Astrocyte of the cerebellum (primary cell): Measurements from ENCODE around the gene CCDC182.

Source experiments
- DNase-seq: peaks from one replicate; pipeline ENCODE4 v3.0.0-alpha.2; 2011; ENCODE audit warnings: low read depth
- H3K4me3 ChIP-seq: 2 replicates; pipeline ENCODE4 v1.5.1; 2011; ENCODE audit warnings: mild to moderate bottlenecking, low read depth, low read length, moderate library complexity
- in situ Hi-C: cut with HindIII; loops from 2 replicates; pipeline ENCODE4 v1.10.0; 2017; ENCODE audit warnings: low sequenced_read_pairs
- TF ChIP-seq, protein P1 (sequence below): IDR thresholded peaks from 2 replicates; pipeline ENCODE4 v1.5.1; 2012; ENCODE audit warnings: low read length, low read depth, moderate library complexity, mild to moderate bottlenecking; ENCODE audit errors: missing control alignments

The CCDC182 gene

DNA sequence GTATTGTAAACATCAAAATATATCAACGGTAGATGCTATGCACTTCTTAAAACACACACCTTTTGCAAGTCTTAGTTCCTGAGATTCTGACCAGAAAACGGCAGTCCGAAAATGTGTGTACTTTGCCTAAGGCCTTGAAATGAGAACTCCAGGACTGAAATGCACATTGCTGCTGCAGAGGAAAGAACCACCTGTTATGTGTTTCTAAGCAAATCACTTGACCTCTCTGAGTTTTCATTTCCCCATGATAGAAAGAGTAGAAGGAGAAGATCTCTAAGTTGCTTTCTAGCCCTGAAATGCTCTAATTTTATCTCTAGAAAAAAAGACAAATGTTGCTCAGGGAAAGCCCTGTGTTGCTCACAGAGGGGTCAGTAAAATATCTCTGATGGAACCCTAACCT lies 9.9 kb downstream of the CCDC182 start:
- TF ChIP-seq, protein P1, sequence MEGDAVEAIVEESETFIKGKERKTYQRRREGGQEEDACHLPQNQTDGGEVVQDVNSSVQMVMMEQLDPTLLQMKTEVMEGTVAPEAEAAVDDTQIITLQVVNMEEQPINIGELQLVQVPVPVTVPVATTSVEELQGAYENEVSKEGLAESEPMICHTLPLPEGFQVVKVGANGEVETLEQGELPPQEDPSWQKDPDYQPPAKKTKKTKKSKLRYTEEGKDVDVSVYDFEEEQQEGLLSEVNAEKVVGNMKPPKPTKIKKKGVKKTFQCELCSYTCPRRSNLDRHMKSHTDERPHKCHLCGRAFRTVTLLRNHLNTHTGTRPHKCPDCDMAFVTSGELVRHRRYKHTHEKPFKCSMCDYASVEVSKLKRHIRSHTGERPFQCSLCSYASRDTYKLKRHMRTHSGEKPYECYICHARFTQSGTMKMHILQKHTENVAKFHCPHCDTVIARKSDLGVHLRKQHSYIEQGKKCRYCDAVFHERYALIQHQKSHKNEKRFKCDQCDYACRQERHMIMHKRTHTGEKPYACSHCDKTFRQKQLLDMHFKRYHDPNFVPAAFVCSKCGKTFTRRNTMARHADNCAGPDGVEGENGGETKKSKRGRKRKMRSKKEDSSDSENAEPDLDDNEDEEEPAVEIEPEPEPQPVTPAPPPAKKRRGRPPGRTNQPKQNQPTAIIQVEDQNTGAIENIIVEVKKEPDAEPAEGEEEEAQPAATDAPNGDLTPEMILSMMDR: no peak
- no peak overlapping the region for H3K4me3 ChIP-seq
- in situ Hi-C loops: no loop called here
- DNase-seq: no peak

DNA sequence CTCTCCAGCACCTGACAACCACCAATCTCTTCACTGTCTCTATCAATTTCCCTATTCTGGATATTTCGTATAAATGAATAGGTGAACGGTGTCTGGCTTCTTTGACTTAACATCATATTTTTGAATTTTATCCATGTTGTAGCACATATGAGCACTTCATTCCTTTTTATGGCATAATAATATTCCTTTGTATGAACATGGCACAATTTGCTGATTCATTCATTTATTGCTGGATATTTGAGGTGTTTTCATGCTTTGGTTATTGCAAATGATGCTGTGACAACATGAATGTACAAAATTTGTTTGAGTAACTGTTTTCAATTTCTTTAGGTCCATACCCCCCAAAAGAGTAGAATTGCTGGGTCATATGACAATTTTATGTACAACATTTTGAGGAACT lies 12.0 kb downstream of the CCDC182 start:
- DNase-seq: no peak
- in situ Hi-C loops: no loop called here
- H3K4me3 ChIP-seq: no peak overlapping the region
- TF ChIP-seq, protein P1: no peak

DNA sequence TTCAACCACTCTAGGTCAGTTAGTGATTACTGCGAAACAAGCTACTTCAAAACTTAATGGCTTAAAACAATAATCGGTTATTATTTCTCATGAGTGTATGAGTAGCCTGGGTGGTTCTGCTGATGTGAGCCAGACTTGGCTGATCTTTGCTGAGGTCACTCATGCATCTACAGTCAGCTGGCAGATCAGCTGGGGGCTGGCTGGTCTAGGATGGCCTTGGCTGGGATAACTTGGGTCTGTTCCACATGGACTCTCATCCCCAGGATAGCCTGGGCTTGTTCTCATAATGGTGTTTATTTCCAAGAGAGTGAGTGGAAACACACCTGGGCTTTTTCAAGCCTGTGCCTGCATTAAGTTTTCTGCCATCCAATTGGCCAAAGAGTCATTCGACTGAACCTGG lies 13.0 kb downstream of the CCDC182 start:
- no peak for DNase-seq
- TF ChIP-seq, protein P1: no peak
- in situ Hi-C loops: no loop called here
- H3K4me3 ChIP-seq: no peak overlapping the region

DNA sequence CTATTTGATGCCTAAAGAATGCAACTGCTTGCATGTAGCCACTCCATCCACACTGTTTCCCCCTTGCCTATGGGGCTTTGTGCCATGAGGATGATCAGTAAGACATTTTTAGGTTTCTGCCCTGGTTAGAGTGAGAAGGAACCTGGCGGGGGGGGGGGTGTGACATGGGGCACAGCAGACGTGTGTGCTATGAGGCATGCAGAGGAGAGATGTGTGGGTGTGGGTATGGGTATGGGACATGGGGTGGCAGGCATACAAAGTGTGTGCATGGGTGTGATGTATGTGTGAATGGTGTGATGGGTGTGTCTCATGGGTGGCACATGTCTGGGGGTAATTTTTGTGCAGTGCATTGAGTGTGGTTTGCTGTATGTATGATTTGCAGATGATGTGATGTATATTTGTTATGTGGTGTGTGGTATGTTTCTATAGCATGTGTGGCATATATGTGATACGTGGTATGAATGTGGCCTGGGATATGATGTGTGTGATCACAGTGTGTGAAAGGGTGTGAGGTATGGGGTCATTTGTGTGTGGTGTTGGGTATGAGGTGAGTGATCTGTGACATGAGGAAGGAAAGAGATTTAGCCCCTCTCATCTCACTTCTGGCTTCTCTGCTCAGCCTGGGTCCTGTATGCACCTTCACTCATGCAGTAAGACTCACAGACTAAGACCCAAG lies 14.9 kb downstream of the CCDC182 start:
- TF ChIP-seq, protein P1: no peak
- DNase-seq: no peak
- no peak overlapping the region for H3K4me3 ChIP-seq
- in situ Hi-C loops: no loop called here

DNA sequence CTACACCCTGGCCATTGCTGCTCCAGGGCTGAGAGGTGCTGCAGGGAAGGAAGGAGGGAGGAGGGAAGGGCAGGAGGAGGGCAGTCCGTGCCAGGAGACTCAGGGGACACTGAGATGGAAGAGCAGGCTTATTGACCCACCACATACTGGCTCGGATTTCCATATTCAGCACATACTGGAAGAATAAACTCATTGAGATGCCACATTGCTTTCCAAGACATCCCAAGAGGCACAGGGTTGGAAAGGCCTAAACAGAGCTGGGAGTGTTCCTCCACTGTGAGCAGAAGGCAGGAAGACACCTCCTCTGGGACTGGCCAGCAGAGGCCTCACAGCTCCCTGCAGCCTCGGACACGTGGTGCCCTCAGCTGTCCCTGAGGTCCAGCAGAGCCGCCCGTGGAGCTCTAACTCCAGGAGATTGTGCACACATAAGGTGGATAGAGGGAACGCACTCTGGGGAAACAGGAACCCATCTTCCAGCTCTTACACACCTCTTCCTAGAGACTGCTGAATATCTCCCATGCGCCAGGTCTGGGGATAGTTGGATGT lies 17.4 kb downstream of the CCDC182 start:
- in situ Hi-C loops: no loop called here
- no peak for DNase-seq

DNA sequence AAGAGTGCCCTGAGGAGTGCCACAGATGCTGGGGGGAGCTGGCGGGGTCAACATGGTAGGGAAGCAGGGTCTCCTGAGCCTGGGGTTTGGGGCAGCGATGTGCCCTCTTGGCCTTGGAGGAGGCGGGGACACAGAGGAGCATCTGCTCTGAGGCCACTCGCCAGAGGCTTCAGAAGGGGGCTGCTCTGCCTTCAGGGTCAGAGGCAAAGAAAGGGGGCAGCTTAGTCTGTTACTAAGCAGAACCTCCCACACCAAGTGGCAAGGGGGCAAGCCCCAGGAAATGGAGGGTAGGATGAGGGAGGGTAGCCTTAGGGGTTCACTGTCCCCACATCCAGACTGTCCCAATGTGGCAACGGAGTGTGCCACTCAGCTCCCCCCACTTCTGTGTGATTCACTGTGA lies 18.3 kb downstream of the CCDC182 start:
- in situ Hi-C loops: no loop called here
- TF ChIP-seq, protein P1: no peak
- H3K4me3 ChIP-seq: no peak overlapping the region
- DNase-seq: no peak

More for the DNA sequence above, 17.4 kb downstream of the CCDC182 start:
- TF ChIP-seq, protein P1: no peak
- H3K4me3 ChIP-seq: no peak overlapping the region
